Neural progenitor cell (in vitro differentiated cells): ENCODE data around the gene RAX2. TPM values are rescaled to one million over a fixed set of nuclear protein-coding genes. Genes with fewer than 3 reads are reported as not detected.

Source experiments
- DNase-seq: peaks from one replicate; pipeline ENCODE4 v3.0.0-alpha.2; 2016; ENCODE audit warnings: low spot score
- H2AFZ ChIP-seq: fragments of 200-600 bp; sonication (generic); replicated peaks from 2 replicates; pipeline ENCODE4 v1.6.1; 2016; ENCODE audit warnings: antibody characterized with exemption
- H3F3A ChIP-seq: fragments of 200-600 bp; sonication (generic); 2 replicates; pipeline ENCODE4 v1.6.1; 2016; ENCODE audit warnings: antibody characterized with exemption, low read depth
- H3K27ac ChIP-seq: fragments of 200-600 bp; sonication (generic); 2 replicates; pipeline ENCODE4 v1.5.1; 2016; ENCODE audit warnings: mild to moderate bottlenecking
- H3K27me3 ChIP-seq: fragments of 200-600 bp; sonication (generic); 2 replicates; pipeline ENCODE4 v1.6.1; 2016; ENCODE audit warnings: mild to moderate bottlenecking, moderate library complexity
- H3K36me3 ChIP-seq: fragments of 200-600 bp; sonication (generic); 2 replicates; pipeline ENCODE4 v1.5.1; 2016
- H3K4me1 ChIP-seq: fragments of 200-600 bp; sonication (generic); 2 replicates; pipeline ENCODE4 v1.6.1; 2016; ENCODE audit warnings: mixed run types
- H3K4me2 ChIP-seq: fragments of 200-600 bp; sonication (generic); 2 replicates; pipeline ENCODE4 v1.6.1; 2016
- H3K4me3 ChIP-seq: fragments of 200-600 bp; sonication (generic); 2 replicates; pipeline ENCODE4 v1.5.1; 2016
- H3K79me2 ChIP-seq: fragments of 200-600 bp; sonication (generic); 2 replicates; pipeline ENCODE4 v1.6.1; 2016; ENCODE audit warnings: low read depth
- H3K9ac ChIP-seq: fragments of 200-600 bp; sonication (generic); 2 replicates; pipeline ENCODE4 v1.6.1; 2016
- H3K9me3 ChIP-seq: fragments of 200-600 bp; sonication (generic); 2 replicates; pipeline ENCODE4 v1.5.1; 2016; ENCODE audit warnings: low read depth
- H4K20me1 ChIP-seq: fragments of 200-600 bp; sonication (generic); 2 replicates; pipeline ENCODE4 v1.6.1; 2016; ENCODE audit warnings: low read depth
- H3K27ac Mint-ChIP-seq: 3 replicates; pipeline ENCODE4 v1.8.0; 2021; ENCODE audit warnings: mixed read lengths
- H3K27me3 Mint-ChIP-seq: 2 replicates; pipeline ENCODE4 v1.8.0; 2022; ENCODE audit warnings: low read depth, mild to moderate bottlenecking, inconsistent platforms, moderate library complexity, mixed read lengths; ENCODE audit not compliant: insufficient read depth
- H3K36me3 Mint-ChIP-seq: 3 replicates; pipeline ENCODE4 v1.8.0; 2021; ENCODE audit warnings: mixed read lengths
- H3K4me1 Mint-ChIP-seq: 3 replicates; pipeline ENCODE4 v1.8.0; 2021; ENCODE audit warnings: mixed read lengths
- H3K4me3 Mint-ChIP-seq: 3 replicates; pipeline ENCODE4 v1.8.0; 2021; ENCODE audit warnings: mild to moderate bottlenecking, moderate library complexity, mixed read lengths
- H3K9me3 Mint-ChIP-seq: 3 replicates; pipeline ENCODE4 v1.8.0; 2020; ENCODE audit warnings: mixed read lengths
- CTCF ChIP-seq: fragments of 200-600 bp; sonication (generic); IDR thresholded peaks from 2 replicates; pipeline ENCODE4 v1.5.1; 2017; ENCODE audit warnings: antibody characterized with exemption, mild to moderate bottlenecking
- EZH2 ChIP-seq: fragments of 200-600 bp; sonication (generic); IDR thresholded peaks from 2 replicates; pipeline ENCODE4 v1.6.1; 2017; ENCODE audit warnings: antibody characterized with exemption, mild to moderate bottlenecking, moderate library complexity
- EZH2phosphoT487 ChIP-seq: fragments of 200-600 bp; sonication (generic); IDR thresholded peaks from 2 replicates; pipeline ENCODE4 v1.6.1; 2017; ENCODE audit warnings: antibody characterized with exemption
- total RNA-seq: library from RNA; depleted of rRNA; stranded (reverse); fragments of >200 nt; gene quantifications from 2 replicates; pipeline ENCODE4 v1.2.3, GENCODE V29; 2015; ENCODE audit warnings: low replicate concordance

RAX2 gene
- total RNA-seq, 1 donor from 2014 or later, result not detected

GRCh38 chr19:3748965-3749364 lies 23.1 kb downstream of the RAX2 start:
- Mint-ChIP-seq H3K9me3 (no peaks in the 10 kb centered on the region), H3K4me1 (no peaks in the 10 kb centered on the region), H3K36me3 (peaks cover 5% of the 10 kb centered on the region), H3K27ac (no peak overlapping the region), H3K4me3 (no peak overlapping the region), H3K27me3 (peaks cover 2% of the 10 kb centered on the region)
- Histone ChIP-seq H3K27me3 (no peaks in the 10 kb centered on the region), H3K79me2 (no peaks in the 10 kb centered on the region), H2AFZ (no peak overlapping the region), H3K4me1 (no peaks in the 10 kb centered on the region), H3K27ac (no peak overlapping the region), H3K4me3 (no peak overlapping the region), H3K9me3 (no peaks in the 10 kb centered on the region), H3K9ac (no peak overlapping the region), H4K20me1 (no peaks in the 10 kb centered on the region), H3K4me2 (no peak overlapping the region), H3F3A (no peaks in the 10 kb centered on the region), H3K36me3 (no peaks in the 10 kb centered on the region)
- no peak for DNase-seq
- TF ChIP-seq EZH2phosphoT487 (no peak), EZH2 (no peak), CTCF (no peak)

GRCh38 chr19:3746371-3747056 lies 25.5 kb downstream of the RAX2 start:
- no peaks in the 10 kb centered on the region for H3K27me3 ChIP-seq
- Mint-ChIP-seq H3K27me3 (peaks cover 2% of the 10 kb centered on the region), H3K27ac (peak overlapping the region; percentile 83), H3K36me3 (no peaks in the 10 kb centered on the region), H3K9me3 (no peaks in the 10 kb centered on the region), H3K4me1 (no peaks in the 10 kb centered on the region), H3K4me3 (no peak overlapping the region)
- no peak for DNase-seq
- H3K9me3 ChIP-seq, result no peaks in the 10 kb centered on the region
- no peaks in the 10 kb centered on the region for H3F3A ChIP-seq
- TF ChIP-seq CTCF, result no peak
- TF ChIP-seq EZH2, result no peak
- no peak for TF ChIP-seq EZH2phosphoT487
- H3K79me2 ChIP-seq, result no peaks in the 10 kb centered on the region
- no peak overlapping the region for H3K9ac ChIP-seq
- H3K27ac ChIP-seq, result no peak overlapping the region
- H3K4me3 ChIP-seq, result no peak overlapping the region
- no peaks in the 10 kb centered on the region for H3K4me1 ChIP-seq
- H3K36me3 ChIP-seq, result no peaks in the 10 kb centered on the region
- no peak overlapping the region for H2AFZ ChIP-seq
- H4K20me1 ChIP-seq, result no peaks in the 10 kb centered on the region
- H3K4me2 ChIP-seq, result no peak overlapping the region

- Mint-ChIP-seq H3K27me3 (peaks cover 2% of the 10 kb centered on the region), H3K9me3 (no peaks in the 10 kb centered on the region), H3K4me3 (no peak overlapping the region), H3K4me1 (no peaks in the 10 kb centered on the region), H3K27ac (no peak overlapping the region), H3K36me3 (no peaks in the 10 kb centered on the region)
- Histone ChIP-seq H3K27ac (no peak overlapping the region), H3K4me1 (no peaks in the 10 kb centered on the region), H3K9me3 (no peaks in the 10 kb centered on the region), H3K36me3 (no peaks in the 10 kb centered on the region), H3K9ac (no peak overlapping the region), H3K27me3 (no peaks in the 10 kb centered on the region), H2AFZ (no peak overlapping the region), H3K4me3 (no peak overlapping the region), H3K79me2 (no peaks in the 10 kb centered on the region), H4K20me1 (no peaks in the 10 kb centered on the region), H3F3A (no peaks in the 10 kb centered on the region), H3K4me2 (no peak overlapping the region)
- TF ChIP-seq EZH2 (no peak), EZH2phosphoT487 (no peak), CTCF (no peak)
- DNase-seq, result no peak
These were observed 26.5 kb downstream of the RAX2 start for GRCh38 chr19:3745363-3746045.
